Measurements from ENCODE around the gene DYRK1A. TPM values are rescaled to one million over a fixed set of nuclear protein-coding genes. Genes with fewer than 3 reads are reported as not detected.

The DYRK1A gene
- total RNA-seq, 1 donor from 2014 or later: 108 TPM

- peaks cover 100% of the 10 kb centered on the region for H3K79me2 ChIP-seq (ENCODE audit: low read depth)
- no peak overlapping the region for H3K4me3 ChIP-seq
- H3K9me3 Mint-ChIP-seq: peaks cover 76% of the 10 kb centered on the region
- H3K9me3 ChIP-seq (ENCODE audit: low read depth): peaks cover 8% of the 10 kb centered on the region
- H3K4me3 Mint-ChIP-seq: no peak overlapping the region
- no peak overlapping the region for H3K4me2 ChIP-seq
- TF ChIP-seq EZH2phosphoT487 (IDR thresholded peaks at IDR 0.05): no peak
- TF ChIP-seq EZH2 (IDR thresholded peaks at IDR 0.05): no peak
- no peak for TF ChIP-seq CTCF (IDR thresholded peaks at IDR 0.05)
- H3K36me3 Mint-ChIP-seq: peaks cover 50% of the 10 kb centered on the region
- no peaks in the 10 kb centered on the region for H3K36me3 ChIP-seq
- no peaks in the 10 kb centered on the region for H3K27me3 ChIP-seq
- no peak overlapping the region for H3K27ac Mint-ChIP-seq
- no peaks in the 10 kb centered on the region for H3K4me1 Mint-ChIP-seq
- no peak overlapping the region for H2AFZ ChIP-seq (replicated peaks)
- no peaks in the 10 kb centered on the region for H3F3A ChIP-seq (ENCODE audit: low read depth)
- H3K27me3 Mint-ChIP-seq (ENCODE audit: insufficient read depth, low read depth): peaks cover 2% of the 10 kb centered on the region
- peaks cover 26% of the 10 kb centered on the region for H3K4me1 ChIP-seq
- H3K27ac ChIP-seq: no peak overlapping the region
- no peak for DNase-seq (ENCODE audit: low spot score)
- peaks cover 70% of the 10 kb centered on the region for H4K20me1 ChIP-seq (ENCODE audit: low read depth)
- H3K9ac ChIP-seq: no peak overlapping the region
Observed at GRCh38 chr21:37398697-37399096, 32.1 kb downstream of the DYRK1A start.

- Mint-ChIP-seq H3K9me3 (peaks cover 69% of the 10 kb centered on the region), H3K4me3 (no peak overlapping the region), H3K36me3 (peaks cover 52% of the 10 kb centered on the region), H3K27me3 (ENCODE audit: insufficient read depth, low read depth) (peaks cover 3% of the 10 kb centered on the region), H3K4me1 (peaks cover 5% of the 10 kb centered on the region), H3K27ac (no peak overlapping the region)
- no peaks in the 10 kb centered on the region for H3K36me3 ChIP-seq
- peaks cover 8% of the 10 kb centered on the region for H3K9me3 ChIP-seq (ENCODE audit: low read depth)
- no peaks in the 10 kb centered on the region for H3F3A ChIP-seq (ENCODE audit: low read depth)
- TF ChIP-seq CTCF (IDR thresholded peaks at IDR 0.05) (no peak), EZH2phosphoT487 (IDR thresholded peaks at IDR 0.05) (no peak), EZH2 (IDR thresholded peaks at IDR 0.05) (no peak)
- DNase-seq (ENCODE audit: low spot score): no peak
- peaks cover 25% of the 10 kb centered on the region for H3K4me1 ChIP-seq
- H3K9ac ChIP-seq: no peak overlapping the region
- peaks cover 70% of the 10 kb centered on the region for H4K20me1 ChIP-seq (ENCODE audit: low read depth)
- H3K4me2 ChIP-seq: no peak overlapping the region
- H3K79me2 ChIP-seq (ENCODE audit: low read depth): peaks cover 100% of the 10 kb centered on the region
- H2AFZ ChIP-seq (replicated peaks): no peak overlapping the region
- no peak overlapping the region for H3K27ac ChIP-seq
- no peak overlapping the region for H3K4me3 ChIP-seq
- no peaks in the 10 kb centered on the region for H3K27me3 ChIP-seq
Observed at GRCh38 chr21:37402251-37402867, 35.8 kb downstream of the DYRK1A start.

- Histone ChIP-seq H3K27me3 (no peaks in the 10 kb centered on the region), H3K9me3 (ENCODE audit: low read depth) (peaks cover 8% of the 10 kb centered on the region), H3K27ac (no peak overlapping the region), H3K4me2 (no peak overlapping the region), H3K36me3 (no peaks in the 10 kb centered on the region), H3K4me3 (no peak overlapping the region), H3K79me2 (ENCODE audit: low read depth) (peaks cover 100% of the 10 kb centered on the region), H3K9ac (no peak overlapping the region), H4K20me1 (ENCODE audit: low read depth) (peaks cover 81% of the 10 kb centered on the region), H3K4me1 (peaks cover 28% of the 10 kb centered on the region), H3F3A (ENCODE audit: low read depth) (no peaks in the 10 kb centered on the region), H2AFZ (replicated peaks) (no peak overlapping the region)
- TF ChIP-seq CTCF (IDR thresholded peaks at IDR 0.05) (no peak), EZH2 (IDR thresholded peaks at IDR 0.05) (no peak), EZH2phosphoT487 (IDR thresholded peaks at IDR 0.05) (no peak)
- Mint-ChIP-seq H3K4me1 (peaks cover 5% of the 10 kb centered on the region), H3K27ac (no peak overlapping the region), H3K27me3 (ENCODE audit: insufficient read depth, low read depth) (peaks cover 3% of the 10 kb centered on the region), H3K9me3 (peaks cover 58% of the 10 kb centered on the region), H3K4me3 (no peak overlapping the region), H3K36me3 (peaks cover 59% of the 10 kb centered on the region)
- no peak for DNase-seq (ENCODE audit: low spot score)
Observed at GRCh38 chr21:37405629-37406028, 39.1 kb downstream of the DYRK1A start.

Measured in neural progenitor cell (in vitro differentiated cells).